KMS-11 (cell line): ENCODE results near the gene PCDHGC4.

Experiments used
- H2AFZ ChIP-seq: fragments of 200-600 bp; sonication (generic); 2 replicates; pipeline ENCODE4 v1.6.1; 2016; ENCODE audit warnings: antibody characterized with exemption, mixed run types, low read depth
- H3K27ac ChIP-seq: fragments of 200-600 bp; sonication (generic); 2 replicates; pipeline ENCODE4 v1.6.1; 2016; ENCODE audit warnings: mild to moderate bottlenecking, mixed run types
- H3K27me3 ChIP-seq: fragments of 200-600 bp; sonication (generic); 2 replicates; pipeline ENCODE4 v1.6.1; 2017; ENCODE audit warnings: mild to moderate bottlenecking, low read depth, mixed run types, moderate library complexity; ENCODE audit not compliant: insufficient read depth
- H3K36me3 ChIP-seq: fragments of 200-600 bp; sonication (generic); 2 replicates; pipeline ENCODE4 v1.6.1; 2017; ENCODE audit warnings: mild to moderate bottlenecking, mixed run types; ENCODE audit not compliant: insufficient read depth
- H3K4me1 ChIP-seq: fragments of 200-600 bp; sonication (generic); 2 replicates; pipeline ENCODE4 v1.6.1; 2016; ENCODE audit warnings: mild to moderate bottlenecking, low read depth, mixed run types; ENCODE audit not compliant: poor library complexity, severe bottlenecking
- H3K4me2 ChIP-seq: fragments of 200-600 bp; sonication (generic); 2 replicates; pipeline ENCODE4 v1.7.0; 2016; ENCODE audit warnings: mild to moderate bottlenecking, mixed run types
- H3K4me3 ChIP-seq: fragments of 200-600 bp; sonication (generic); IDR thresholded peaks from 2 replicates; pipeline ENCODE4 v1.6.1; 2017; ENCODE audit warnings: low read depth, low read length, mixed read lengths; ENCODE audit not compliant: insufficient read depth
- H3K79me2 ChIP-seq: fragments of 200-600 bp; sonication (generic); 2 replicates; pipeline ENCODE4 v1.6.1; 2016; ENCODE audit warnings: low read depth, mixed run types; ENCODE audit not compliant: insufficient read depth
- H3K9ac ChIP-seq: fragments of 200-600 bp; sonication (generic); 2 replicates; pipeline ENCODE4 v1.6.1; 2016; ENCODE audit warnings: mild to moderate bottlenecking, mixed run types
- H4K20me1 ChIP-seq: fragments of 200-600 bp; sonication (generic); 2 replicates; pipeline ENCODE4 v1.6.1; 2016; ENCODE audit warnings: mild to moderate bottlenecking, mixed run types; ENCODE audit not compliant: insufficient read depth
- CTCF ChIP-seq: fragments of 200-600 bp; sonication (generic); conservative IDR thresholded peaks from 2 replicates; pipeline ENCODE4 v1.6.1; 2017; ENCODE audit warnings: low read depth, mild to moderate bottlenecking, antibody characterized with exemption, low read length, moderate library complexity, mixed read lengths

PCDHGC4 gene

GRCh38 chr5:141521244-141521781, 36.5 kb downstream of the PCDHGC4 start:
- Histone ChIP-seq H2AFZ (no peak overlapping the region), H3K4me2 (no peak overlapping the region), H3K36me3 (no peaks in the 10 kb centered on the region; the same call in 1 of the 2 replicates), H3K27ac (no peak overlapping the region), H3K79me2 (no peaks in the 10 kb centered on the region), H3K4me3 (no peak overlapping the region), H3K4me1 (peaks cover 6% of the 10 kb centered on the region), H4K20me1 (no peaks in the 10 kb centered on the region), H3K9ac (no peak overlapping the region), H3K27me3 (no peaks in the 10 kb centered on the region)
- TF ChIP-seq CTCF = no peak

DNA sequence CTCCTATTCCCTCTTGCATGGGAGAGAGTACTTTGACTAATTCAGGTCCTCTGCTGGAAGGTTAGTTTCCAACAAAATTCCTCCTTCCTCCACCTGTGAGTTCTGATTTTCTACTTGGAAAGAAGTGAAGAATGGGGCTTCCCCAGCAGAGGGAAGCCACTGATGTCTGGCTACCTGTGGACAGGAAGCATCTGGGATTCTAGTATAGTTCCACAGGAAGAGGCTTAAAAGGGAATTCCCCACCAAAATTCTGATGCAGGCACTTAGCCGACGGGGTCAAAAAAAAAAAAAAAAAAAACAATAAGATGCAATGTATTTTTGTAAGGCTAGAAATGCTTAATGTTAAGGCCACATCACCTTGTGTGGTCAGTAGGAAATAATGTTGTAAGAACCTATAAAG, 37.5 kb downstream of the PCDHGC4 start:
- Histone ChIP-seq H3K4me2 (no peak overlapping the region), H3K9ac (no peak overlapping the region), H3K4me3 (no peak overlapping the region), H3K79me2 (no peaks in the 10 kb centered on the region), H3K27ac (no peak overlapping the region), H3K27me3 (no peaks in the 10 kb centered on the region), H4K20me1 (no peaks in the 10 kb centered on the region), H3K36me3 (no peaks in the 10 kb centered on the region; the same call in 1 of the 2 replicates), H2AFZ (no peak overlapping the region), H3K4me1 (peaks cover 6% of the 10 kb centered on the region)
- TF ChIP-seq CTCF = no peak

GRCh38 chr5:141523991-141524390, 39.2 kb downstream of the PCDHGC4 start:
- H3K4me1 ChIP-seq = peaks cover 6% of the 10 kb centered on the region
- TF ChIP-seq CTCF = no peak
- no peaks in the 10 kb centered on the region for H3K79me2 ChIP-seq
- H2AFZ ChIP-seq = no peak overlapping the region
- H4K20me1 ChIP-seq = no peaks in the 10 kb centered on the region
- no peaks in the 10 kb centered on the region; the same call in 1 of the 2 replicates for H3K36me3 ChIP-seq
- H3K27me3 ChIP-seq = no peaks in the 10 kb centered on the region
- no peak overlapping the region for H3K4me2 ChIP-seq
- no peak overlapping the region for H3K27ac ChIP-seq
- no peak overlapping the region for H3K9ac ChIP-seq
- H3K4me3 ChIP-seq = no peak overlapping the region

- no peak overlapping the region for H3K9ac ChIP-seq
Observed at GRCh38 chr5:141524604-141525597, 40.1 kb downstream of the PCDHGC4 start.

More at GRCh38 chr5:141524604-141525597, 40.1 kb downstream of the PCDHGC4 start:
- peaks cover 6% of the 10 kb centered on the region for H3K4me1 ChIP-seq
- H3K4me3 ChIP-seq = no peak overlapping the region
- no peak overlapping the region for H2AFZ ChIP-seq
- H3K36me3 ChIP-seq = no peaks in the 10 kb centered on the region; the same call in 1 of the 2 replicates
- H4K20me1 ChIP-seq = no peaks in the 10 kb centered on the region
- TF ChIP-seq CTCF = peak; percentile 99
- H3K27me3 ChIP-seq = no peaks in the 10 kb centered on the region
- H3K4me2 ChIP-seq = no peak overlapping the region
- no peaks in the 10 kb centered on the region for H3K79me2 ChIP-seq
- no peak overlapping the region for H3K27ac ChIP-seq
